Muscle layer of duodenum (tissue), 2 donors: ENCODE results near the gene TNRC6C.
"Not testable (repeated sequence)": the region's sequence is repeated elsewhere in the genome, so short reads cannot be mapped to it uniquely, and the experiment has no call there.

Experiments
- H3K27ac ChIP-seq: one replicate; pipeline ENCODE4 v1.7.0; 2013; ENCODE audit warnings: mild to moderate bottlenecking, low read length
- H3K27me3 ChIP-seq: one replicate; pipeline ENCODE4 v1.7.0; 2013; ENCODE audit warnings: low read depth, mild to moderate bottlenecking, control low read depth, low read length
- H3K36me3 ChIP-seq, 2 donors: one replicate each; pipeline ENCODE4 v1.7.0; 2013; ENCODE audit warnings: low read length in 2 of 2, control low read depth in 1 of 2, mild to moderate bottlenecking in 1 of 2; ENCODE audit not compliant: insufficient read depth in 2 of 2, control insufficient read depth in 1 of 2
- H3K4me1 ChIP-seq, 2 donors: one replicate each; pipeline ENCODE4 v1.7.0; 2013; ENCODE audit warnings: low read length in 2 of 2, mild to moderate bottlenecking in 2 of 2, control low read depth in 1 of 2, moderate library complexity in 1 of 2; ENCODE audit not compliant: insufficient read depth in 2 of 2, control insufficient read depth in 1 of 2
- H3K4me3 ChIP-seq, 2 donors: one replicate each; pipeline ENCODE4 v1.7.0; 2013; ENCODE audit warnings: low read length in 2 of 2, low read depth in 1 of 2, mild to moderate bottlenecking in 1 of 2
- H3K9me3 ChIP-seq, 2 donors: one replicate each; pipeline ENCODE4 v1.7.0; 2013; ENCODE audit warnings: low read length in 2 of 2, control low read depth in 1 of 2, mild to moderate bottlenecking in 1 of 2; ENCODE audit not compliant: control insufficient read depth in 1 of 2
- donor health status: healthy.

The TNRC6C gene

DNA sequence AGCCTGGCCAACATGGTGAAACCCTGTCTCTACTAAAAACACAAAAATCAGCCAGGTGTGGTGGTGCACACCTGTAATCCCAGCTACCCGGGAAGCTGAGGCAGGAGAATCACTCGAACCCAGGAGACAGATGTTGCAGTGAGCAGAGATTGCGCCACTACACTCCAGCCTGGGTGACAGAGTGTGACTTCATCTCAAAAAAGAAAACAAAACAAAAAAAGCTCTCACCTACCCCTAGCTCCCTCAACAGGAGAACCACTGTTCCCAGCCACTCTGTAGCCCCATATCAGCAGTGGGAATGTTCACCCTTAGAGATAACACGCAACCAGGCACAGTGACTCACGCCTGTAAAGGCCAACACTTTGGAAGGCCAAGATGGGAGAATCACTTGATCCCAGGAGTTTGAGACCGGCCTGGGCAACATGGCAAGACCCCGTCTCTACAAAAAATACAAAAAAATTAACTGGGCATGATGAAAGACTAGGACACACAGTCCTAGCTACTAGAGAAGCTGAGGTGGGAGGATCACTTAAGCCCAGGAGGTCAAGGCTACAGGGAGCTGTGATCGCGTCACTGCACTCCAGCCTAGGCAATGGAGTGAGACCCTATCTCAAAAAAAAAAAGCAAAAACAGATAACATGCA, 177.5 kb downstream of the TNRC6C start:
- no peak overlapping the region for H3K4me3 ChIP-seq
- no peak overlapping the region for H3K27ac ChIP-seq
- no peaks in the 10 kb centered on the region for H3K27me3 ChIP-seq
- H3K36me3 ChIP-seq, result no peaks in the 10 kb centered on the region
- H3K9me3 ChIP-seq, result no peaks in the 10 kb centered on the region
- H3K4me1 ChIP-seq, result peaks cover 0 to 25% of the 10 kb centered on the region in 2 donors

DNA sequence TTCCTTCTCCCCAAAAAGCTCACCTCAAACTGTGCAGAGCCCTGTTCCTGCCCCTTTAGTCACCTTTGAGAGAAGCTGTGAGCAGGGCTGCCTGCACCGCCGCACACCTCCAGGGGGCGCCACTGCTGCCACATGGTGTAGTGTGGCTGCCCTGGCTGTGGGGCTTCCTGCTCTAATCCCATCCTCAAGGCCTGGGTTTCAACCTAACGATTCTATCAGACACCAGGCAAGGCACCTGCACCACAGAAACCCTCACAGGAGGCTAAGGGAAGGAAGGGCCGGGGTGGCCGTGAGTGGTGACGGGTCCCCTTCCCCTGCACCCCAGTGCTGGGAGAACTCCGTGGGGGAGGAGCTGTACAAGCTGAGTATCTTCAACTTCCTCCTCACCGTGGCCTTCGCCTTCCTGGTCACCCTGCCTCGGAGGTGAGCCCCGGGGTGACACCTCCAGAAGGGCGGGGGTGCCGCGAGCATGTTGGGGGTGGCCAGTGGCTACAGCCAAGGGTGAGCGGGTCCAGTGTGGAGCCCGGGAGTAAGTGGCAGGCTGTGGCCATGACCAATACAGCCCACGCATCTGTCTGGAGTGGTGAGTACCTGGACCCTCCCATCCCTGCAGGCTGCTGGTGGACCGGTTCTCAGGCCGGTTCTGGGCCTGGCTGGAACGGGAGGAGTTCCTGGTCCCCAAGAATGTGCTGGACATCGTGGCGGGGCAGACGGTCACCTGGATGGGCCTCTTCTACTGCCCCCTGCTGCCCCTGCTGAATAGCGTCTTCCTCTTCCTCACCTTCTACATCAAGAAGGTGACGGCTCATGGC, 179.1 kb downstream of the TNRC6C start:
- Histone ChIP-seq H3K36me3 (no peaks in the 10 kb centered on the region), H3K4me1 (peaks cover 0 to 8% of the 10 kb centered on the region in 2 donors), H3K27me3 (no peaks in the 10 kb centered on the region), H3K27ac (no peak overlapping the region), H3K9me3 (no peaks in the 10 kb centered on the region), H3K4me3 (no peak overlapping the region)

DNA sequence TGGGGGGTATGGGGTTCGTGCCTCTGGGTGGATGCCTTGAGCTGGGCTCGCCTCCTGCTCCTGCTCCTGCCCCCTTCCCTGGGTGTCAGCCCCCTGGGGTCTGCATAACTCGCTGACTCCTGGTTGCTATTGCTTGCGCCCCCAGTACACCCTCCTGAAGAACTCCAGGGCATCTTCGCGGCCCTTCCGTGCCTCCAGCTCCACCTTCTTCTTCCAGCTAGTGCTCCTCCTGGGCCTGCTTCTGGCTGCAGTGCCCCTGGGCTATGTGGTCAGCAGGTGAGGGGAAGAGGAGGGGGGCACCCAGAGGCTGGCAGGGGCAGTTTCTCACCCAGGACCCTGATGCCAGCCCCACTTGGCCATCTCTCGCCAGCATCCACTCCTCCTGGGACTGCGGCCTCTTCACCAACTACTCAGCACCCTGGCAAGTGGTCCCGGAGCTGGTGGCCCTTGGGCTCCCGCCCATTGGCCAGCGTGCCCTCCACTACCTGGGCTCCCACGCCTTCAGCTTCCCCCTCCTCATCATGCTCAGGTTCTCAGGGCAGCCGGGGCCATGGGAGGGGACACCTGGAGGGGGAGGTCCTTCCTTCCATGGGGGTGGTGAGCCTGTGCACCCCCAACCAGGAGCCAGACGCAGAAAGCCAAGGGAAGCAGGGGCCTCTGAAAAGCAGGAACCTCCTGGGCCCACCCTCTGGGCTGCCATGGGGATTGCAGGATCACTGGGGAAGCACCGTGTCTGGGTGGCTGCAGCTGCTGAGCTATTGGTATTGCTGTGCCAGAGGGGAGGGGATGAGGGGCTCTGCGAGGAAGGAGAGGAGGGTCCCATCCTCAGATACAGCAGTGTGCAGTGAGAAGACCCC, 179.9 kb downstream of the TNRC6C start:
- peaks cover 0 to 9% of the 10 kb centered on the region in 2 donors for H3K4me1 ChIP-seq

DNA sequence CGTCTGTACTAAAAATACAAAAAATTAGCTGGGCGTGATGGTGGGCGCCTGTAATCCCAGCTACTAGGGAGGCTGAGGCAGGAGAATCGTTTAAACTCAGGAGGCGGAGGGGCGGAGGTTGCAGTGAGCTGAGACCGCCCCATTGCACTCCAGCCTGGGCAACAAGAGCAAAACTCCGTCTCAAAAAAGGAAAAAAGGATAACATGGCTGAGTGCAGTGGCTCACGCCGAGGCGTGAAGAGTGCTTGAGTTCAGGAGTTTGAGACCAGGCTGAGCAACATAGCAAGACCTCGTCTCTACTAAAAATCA, 181.3 kb downstream of the TNRC6C start:
- not testable (repeated sequence) for H3K27ac ChIP-seq
- peaks cover 6 to 23% of the 10 kb centered on the region in 2 donors for H3K4me1 ChIP-seq

More for the DNA sequence above, 179.9 kb downstream of the TNRC6C start:
- Histone ChIP-seq H3K4me3 (no peak overlapping the region), H3K27ac (no peak overlapping the region), H3K36me3 (no peaks in the 10 kb centered on the region), H3K27me3 (no peaks in the 10 kb centered on the region), H3K9me3 (no peaks in the 10 kb centered on the region)

DNA sequence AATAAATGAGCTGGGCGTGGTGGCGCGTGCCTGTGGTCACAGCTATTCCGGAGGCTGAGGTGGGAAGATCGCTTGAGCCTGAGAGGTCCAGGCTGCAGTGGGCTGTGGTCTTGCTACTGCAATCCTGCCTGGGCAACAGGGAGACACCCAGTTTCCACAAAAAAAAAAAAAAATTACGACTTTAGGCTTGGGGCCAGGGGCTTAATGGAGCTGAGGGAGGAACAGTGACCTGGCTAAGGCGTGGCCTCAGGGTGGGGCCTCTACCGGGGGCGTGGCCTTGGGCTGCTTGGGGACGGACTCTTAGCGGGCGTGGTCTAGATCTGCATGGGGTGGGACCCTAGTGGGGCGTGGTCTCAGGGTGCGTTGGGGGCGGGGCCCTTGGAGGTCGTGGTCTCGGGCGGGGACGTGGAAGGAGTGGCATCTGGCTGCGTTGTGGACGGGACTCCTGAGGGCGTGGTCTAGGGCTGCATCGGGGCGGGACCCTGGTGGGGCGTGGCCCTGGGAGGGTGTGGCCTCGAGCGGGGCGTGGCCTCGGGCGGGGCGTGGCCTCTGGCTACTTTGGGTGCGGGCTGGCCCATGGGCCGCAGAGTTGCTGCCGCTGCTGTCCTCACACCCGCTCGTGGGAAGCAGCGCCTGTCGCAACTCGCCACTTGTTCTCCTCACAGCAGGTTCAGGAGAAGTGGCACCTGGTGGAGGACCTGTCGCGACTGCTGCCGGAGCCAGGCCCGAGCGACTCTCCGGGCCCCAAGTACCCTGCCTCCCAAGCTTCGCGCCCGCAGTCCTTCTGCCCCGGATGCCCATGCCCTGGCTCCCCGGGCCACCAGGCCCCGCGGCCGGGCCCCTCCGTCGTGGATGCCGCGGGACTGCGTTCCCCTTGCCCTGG, 181.9 kb downstream of the TNRC6C start:
- no peak overlapping the region for H3K27ac ChIP-seq
- H3K4me1 ChIP-seq, result peaks cover 12 to 29% of the 10 kb centered on the region in 2 donors
- H3K4me3 ChIP-seq, result no peak overlapping the region

More for the DNA sequence above, 181.3 kb downstream of the TNRC6C start:
- not testable (repeated sequence) for H3K9me3 ChIP-seq, H3K36me3 ChIP-seq, H3K27me3 ChIP-seq, H3K4me3 ChIP-seq

DNA sequence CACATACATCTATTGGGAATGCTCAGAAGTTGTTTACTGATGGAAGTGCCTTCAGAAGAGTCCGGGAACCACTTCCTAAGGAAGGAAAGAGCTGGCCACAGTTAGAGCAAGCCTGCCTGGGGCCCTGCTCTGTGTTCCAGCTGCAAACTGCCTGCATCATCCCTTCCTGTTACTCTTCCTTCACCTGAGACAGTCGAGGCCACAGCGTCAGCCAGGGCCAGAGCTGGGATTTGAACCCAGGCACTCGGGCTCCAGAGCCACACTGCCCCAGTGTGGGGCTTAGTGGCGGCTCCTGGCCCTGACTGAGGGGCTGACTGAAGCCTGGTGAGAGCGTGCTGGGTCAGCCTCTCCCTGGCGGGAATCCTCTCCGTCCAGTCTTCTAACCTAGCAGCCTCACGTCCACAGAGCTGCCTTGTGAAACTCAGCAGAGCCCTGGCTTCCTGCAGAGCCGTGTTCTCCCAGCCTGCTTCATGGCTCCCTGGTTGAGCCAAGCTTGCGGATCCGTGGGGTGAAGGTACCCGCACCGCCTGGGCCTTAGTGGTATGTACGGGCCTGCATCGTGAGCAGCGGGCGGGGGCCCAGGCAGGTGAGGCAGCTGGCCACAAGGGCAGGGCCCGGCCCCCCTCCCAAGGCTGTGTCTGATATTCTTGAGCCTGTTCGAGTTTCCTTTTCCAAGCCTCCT, 183.1 kb downstream of the TNRC6C start:
- H3K4me3 ChIP-seq, result no peak overlapping the region
- peaks cover 14 to 36% of the 10 kb centered on the region in 2 donors for H3K4me1 ChIP-seq
- no peaks in the 10 kb centered on the region for H3K27me3 ChIP-seq
- no peaks in the 10 kb centered on the region for H3K9me3 ChIP-seq
- H3K27ac ChIP-seq, result no peak overlapping the region
- H3K36me3 ChIP-seq, result no peaks in the 10 kb centered on the region

More for the DNA sequence above, 181.9 kb downstream of the TNRC6C start:
- Histone ChIP-seq H3K27me3 (no peaks in the 10 kb centered on the region), H3K36me3 (no peaks in the 10 kb centered on the region), H3K9me3 (no peaks in the 10 kb centered on the region)

DNA sequence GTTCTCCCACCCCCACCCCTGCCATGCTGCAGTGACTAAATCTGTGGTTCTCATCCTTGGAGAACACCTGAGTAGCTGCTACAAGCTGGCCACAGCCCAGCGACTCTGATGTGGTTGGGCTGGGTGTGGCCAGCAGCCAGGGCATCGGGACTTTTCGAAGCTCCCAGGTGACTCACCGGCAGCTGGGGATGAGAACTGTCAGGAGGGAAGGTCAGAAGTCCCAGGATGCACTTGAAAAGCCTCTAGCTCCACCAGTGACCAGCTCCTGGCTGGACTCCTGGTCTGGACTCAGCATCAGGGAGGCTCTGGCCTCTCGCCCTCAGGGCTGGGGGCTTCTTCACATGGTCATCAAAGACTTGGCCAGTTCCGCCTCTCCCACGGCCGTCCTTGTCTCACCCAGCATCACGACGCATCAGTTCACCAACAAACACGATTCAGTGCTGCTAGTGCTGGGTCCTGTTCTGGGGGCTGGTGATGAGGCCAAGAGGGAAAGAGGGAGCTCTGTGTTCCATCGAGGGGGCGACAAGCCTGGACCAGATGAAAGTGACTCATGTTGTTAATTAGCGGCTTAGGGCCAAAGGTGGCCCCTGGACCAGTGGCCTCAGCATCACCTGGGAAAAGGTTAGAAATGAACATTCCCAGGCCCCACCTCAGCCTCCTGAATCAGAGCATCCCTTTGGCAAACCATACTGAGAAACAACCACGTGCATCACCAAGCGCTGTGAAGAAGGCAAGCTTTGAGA, 183.8 kb downstream of the TNRC6C start:
- H3K27ac ChIP-seq, result no peak overlapping the region
- no peak overlapping the region for H3K4me3 ChIP-seq
- no peaks in the 10 kb centered on the region for H3K27me3 ChIP-seq
- peaks cover 14 to 36% of the 10 kb centered on the region in 2 donors for H3K4me1 ChIP-seq
- no peaks in the 10 kb centered on the region for H3K36me3 ChIP-seq
- no peaks in the 10 kb centered on the region for H3K9me3 ChIP-seq

DNA sequence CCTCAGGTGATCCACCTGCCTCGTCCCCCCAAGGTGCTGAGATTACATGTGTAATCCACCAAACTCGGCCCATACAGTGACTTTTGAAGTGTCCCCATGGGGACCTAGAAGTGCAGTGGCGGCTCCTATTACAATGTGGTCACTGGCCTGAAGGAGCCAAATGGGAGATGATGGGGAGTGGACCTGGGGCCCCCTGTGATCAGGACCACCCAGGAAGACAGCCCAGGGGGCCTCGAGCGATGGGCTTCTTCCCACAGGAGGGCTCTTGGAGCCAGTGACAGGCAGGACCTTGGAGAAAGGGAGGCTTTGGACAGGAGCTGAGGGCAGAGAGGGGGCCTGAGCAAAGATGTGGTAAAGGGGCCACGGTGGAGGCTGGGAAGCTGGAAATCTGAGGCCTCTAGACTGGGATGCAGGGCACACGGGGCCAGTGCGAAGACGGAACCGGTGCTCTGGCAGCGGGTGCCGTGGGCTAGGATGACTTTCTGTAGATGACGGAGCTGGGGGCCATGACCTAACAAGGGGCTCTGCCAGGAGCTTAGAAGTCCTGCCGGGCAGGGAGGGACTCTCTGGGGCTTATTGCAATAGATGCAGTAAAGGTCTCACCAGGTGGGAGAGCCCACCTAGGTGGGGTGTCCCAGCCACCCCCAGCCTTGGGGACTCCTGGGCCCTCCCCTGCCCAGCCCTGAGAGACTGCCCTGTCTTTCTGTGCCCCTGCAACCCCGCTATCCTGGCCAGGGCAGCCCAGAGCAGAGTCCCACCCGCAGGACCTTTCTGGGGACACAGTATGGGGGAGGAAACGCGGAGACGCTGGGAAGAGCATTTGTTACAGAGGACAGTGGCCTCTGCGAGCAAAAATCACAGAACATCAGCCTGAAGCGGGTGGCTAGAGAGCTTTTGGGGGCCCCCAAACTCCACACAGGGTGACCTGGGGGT, 185.0 kb downstream of the TNRC6C start:
- no peak overlapping the region for H3K27ac ChIP-seq
- no peaks in the 10 kb centered on the region for H3K36me3 ChIP-seq
- H3K9me3 ChIP-seq, result no peaks in the 10 kb centered on the region
- H3K27me3 ChIP-seq, result no peaks in the 10 kb centered on the region
- no peak overlapping the region for H3K4me3 ChIP-seq
- H3K4me1 ChIP-seq, result peaks cover 14 to 36% of the 10 kb centered on the region in 2 donors

DNA sequence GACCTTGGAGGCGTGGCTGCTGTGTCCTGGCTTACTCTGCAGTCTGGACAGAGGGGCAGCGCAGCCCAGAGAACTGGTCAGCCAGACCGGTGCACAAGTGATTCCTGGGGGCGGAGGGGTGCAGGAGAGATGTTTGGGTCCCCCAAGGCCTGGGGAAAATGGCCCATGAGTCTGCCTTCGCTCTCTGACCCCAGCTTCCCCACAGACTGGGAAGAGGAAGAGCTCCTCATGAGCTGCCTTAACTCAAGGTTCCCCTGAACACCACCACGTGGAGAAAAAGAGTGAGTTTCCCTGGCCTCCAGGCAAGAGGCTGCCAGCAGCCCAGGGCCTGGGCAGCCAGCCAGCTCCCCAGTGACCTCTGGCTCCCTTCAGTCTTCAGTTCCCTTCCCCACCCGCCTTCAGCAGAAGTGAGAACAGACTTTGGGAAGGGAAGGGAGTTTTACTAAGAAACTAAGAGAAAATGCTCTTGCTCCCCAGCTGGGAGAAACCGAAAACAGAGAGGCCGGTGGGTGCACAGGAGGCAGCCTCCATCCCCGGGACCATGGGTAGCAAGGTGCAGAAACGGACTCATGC, 185.7 kb downstream of the TNRC6C start:
- Histone ChIP-seq H3K4me3 (peak overlapping the region; percentile 21 to 25), H3K4me1 (peaks cover 14 to 36% of the 10 kb centered on the region in 2 donors), H3K9me3 (no peaks in the 10 kb centered on the region), H3K36me3 (no peaks in the 10 kb centered on the region), H3K27ac (peak overlapping the region; percentile 39), H3K27me3 (no peaks in the 10 kb centered on the region)
